COLO668 (cell line): ENCODE results near the gene LRRC4C.
"Not testable (repeated sequence)": the region's sequence is repeated elsewhere in the genome, so short reads cannot be mapped to it uniquely, and the experiment has no call there.

Source experiments
- DNase-seq: peaks from one replicate; lab custom pipeline; 2025; ENCODE audit not compliant: unreplicated experiment; lab: John Stamatoyannopoulos, UW

Gene LRRC4C

GRCh38 chr11:40188848-40189247 lies 1270.6 kb downstream of the LRRC4C start:
- peak; percentile 73 for DNase-seq

- DNase-seq = no peak
Measured at GRCh38 chr11:40187295-40187694, 1272.2 kb downstream of the LRRC4C start.

GRCh38 chr11:40186437-40187263 lies 1272.8 kb downstream of the LRRC4C start:
- peak; percentile 62 for DNase-seq

GRCh38 chr11:40185793-40186192 lies 1273.7 kb downstream of the LRRC4C start:
- DNase-seq = no peak

GRCh38 chr11:40183073-40184064 lies 1276.1 kb downstream of the LRRC4C start:
- no peak for DNase-seq

- no peak for DNase-seq
Measured at GRCh38 chr11:40179541-40179940, 1279.9 kb downstream of the LRRC4C start.

- DNase-seq = no peak
Measured at GRCh38 chr11:40178470-40178869, 1281.0 kb downstream of the LRRC4C start.

GRCh38 chr11:40175980-40176379 lies 1283.5 kb downstream of the LRRC4C start:
- DNase-seq = no peak

- peak; percentile 13 for DNase-seq
Measured at GRCh38 chr11:40170078-40170477, 1289.4 kb downstream of the LRRC4C start.

GRCh38 chr11:40168414-40168813 lies 1291.0 kb downstream of the LRRC4C start:
- DNase-seq = no peak

GRCh38 chr11:40167805-40168204 lies 1291.6 kb downstream of the LRRC4C start:
- DNase-seq = not testable (repeated sequence)

GRCh38 chr11:40166892-40167291 lies 1292.6 kb downstream of the LRRC4C start:
- DNase-seq = no peak

GRCh38 chr11:40162901-40163883 lies 1296.3 kb downstream of the LRRC4C start:
- DNase-seq = no peak

GRCh38 chr11:40161854-40162410 lies 1297.5 kb downstream of the LRRC4C start:
- no peak for DNase-seq

- no peak for DNase-seq
Measured at GRCh38 chr11:40160418-40160817, 1299.0 kb downstream of the LRRC4C start.

- DNase-seq = no peak
Measured at GRCh38 chr11:40149721-40150120, 1309.7 kb downstream of the LRRC4C start.

GRCh38 chr11:40140560-40140959 lies 1318.9 kb downstream of the LRRC4C start:
- no peak for DNase-seq

GRCh38 chr11:40139536-40139935 lies 1319.9 kb downstream of the LRRC4C start:
- no peak for DNase-seq

- DNase-seq = no peak
Measured at GRCh38 chr11:40139066-40139465, 1320.4 kb downstream of the LRRC4C start.
